HL-60 (cell line): ENCODE data around the gene COL16A1.

ENCODE experiments used
- GABPA ChIP-seq: IDR thresholded peaks from 2 replicates; pipeline ENCODE4 v1.6.1; 2012; ENCODE audit warnings: low read depth
- POLR2AphosphoS5 ChIP-seq: IDR thresholded peaks from 2 replicates; pipeline ENCODE4 v1.6.1; 2012; ENCODE audit warnings: low read depth
- SPI1 ChIP-seq: IDR thresholded peaks from 2 replicates; pipeline ENCODE4 v1.6.1; 2012; ENCODE audit warnings: low read depth, mild to moderate bottlenecking, borderline replicate concordance
- TF ChIP-seq, protein P1 (sequence below): IDR thresholded peaks from one replicate; pipeline ENCODE4 v1.5.1; 2011; ENCODE audit warnings: low read length, control low read depth, inconsistent platforms; ENCODE audit not compliant: insufficient read depth
- TF ChIP-seq, protein P2 (sequence below): IDR thresholded peaks from 2 replicates; pipeline ENCODE4 v1.6.1; 2012; ENCODE audit warnings: low read depth; ENCODE audit not compliant: insufficient replicate concordance

GRCh38 chr1:31661856-31662255 is 42.0 kb downstream of the COL16A1 start:
- TF ChIP-seq SPI1 (no peak), POLR2AphosphoS5 (no peak), GABPA (no peak)
- TF ChIP-seq, protein P1, sequence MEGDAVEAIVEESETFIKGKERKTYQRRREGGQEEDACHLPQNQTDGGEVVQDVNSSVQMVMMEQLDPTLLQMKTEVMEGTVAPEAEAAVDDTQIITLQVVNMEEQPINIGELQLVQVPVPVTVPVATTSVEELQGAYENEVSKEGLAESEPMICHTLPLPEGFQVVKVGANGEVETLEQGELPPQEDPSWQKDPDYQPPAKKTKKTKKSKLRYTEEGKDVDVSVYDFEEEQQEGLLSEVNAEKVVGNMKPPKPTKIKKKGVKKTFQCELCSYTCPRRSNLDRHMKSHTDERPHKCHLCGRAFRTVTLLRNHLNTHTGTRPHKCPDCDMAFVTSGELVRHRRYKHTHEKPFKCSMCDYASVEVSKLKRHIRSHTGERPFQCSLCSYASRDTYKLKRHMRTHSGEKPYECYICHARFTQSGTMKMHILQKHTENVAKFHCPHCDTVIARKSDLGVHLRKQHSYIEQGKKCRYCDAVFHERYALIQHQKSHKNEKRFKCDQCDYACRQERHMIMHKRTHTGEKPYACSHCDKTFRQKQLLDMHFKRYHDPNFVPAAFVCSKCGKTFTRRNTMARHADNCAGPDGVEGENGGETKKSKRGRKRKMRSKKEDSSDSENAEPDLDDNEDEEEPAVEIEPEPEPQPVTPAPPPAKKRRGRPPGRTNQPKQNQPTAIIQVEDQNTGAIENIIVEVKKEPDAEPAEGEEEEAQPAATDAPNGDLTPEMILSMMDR = no peak
- TF ChIP-seq, protein P2, sequence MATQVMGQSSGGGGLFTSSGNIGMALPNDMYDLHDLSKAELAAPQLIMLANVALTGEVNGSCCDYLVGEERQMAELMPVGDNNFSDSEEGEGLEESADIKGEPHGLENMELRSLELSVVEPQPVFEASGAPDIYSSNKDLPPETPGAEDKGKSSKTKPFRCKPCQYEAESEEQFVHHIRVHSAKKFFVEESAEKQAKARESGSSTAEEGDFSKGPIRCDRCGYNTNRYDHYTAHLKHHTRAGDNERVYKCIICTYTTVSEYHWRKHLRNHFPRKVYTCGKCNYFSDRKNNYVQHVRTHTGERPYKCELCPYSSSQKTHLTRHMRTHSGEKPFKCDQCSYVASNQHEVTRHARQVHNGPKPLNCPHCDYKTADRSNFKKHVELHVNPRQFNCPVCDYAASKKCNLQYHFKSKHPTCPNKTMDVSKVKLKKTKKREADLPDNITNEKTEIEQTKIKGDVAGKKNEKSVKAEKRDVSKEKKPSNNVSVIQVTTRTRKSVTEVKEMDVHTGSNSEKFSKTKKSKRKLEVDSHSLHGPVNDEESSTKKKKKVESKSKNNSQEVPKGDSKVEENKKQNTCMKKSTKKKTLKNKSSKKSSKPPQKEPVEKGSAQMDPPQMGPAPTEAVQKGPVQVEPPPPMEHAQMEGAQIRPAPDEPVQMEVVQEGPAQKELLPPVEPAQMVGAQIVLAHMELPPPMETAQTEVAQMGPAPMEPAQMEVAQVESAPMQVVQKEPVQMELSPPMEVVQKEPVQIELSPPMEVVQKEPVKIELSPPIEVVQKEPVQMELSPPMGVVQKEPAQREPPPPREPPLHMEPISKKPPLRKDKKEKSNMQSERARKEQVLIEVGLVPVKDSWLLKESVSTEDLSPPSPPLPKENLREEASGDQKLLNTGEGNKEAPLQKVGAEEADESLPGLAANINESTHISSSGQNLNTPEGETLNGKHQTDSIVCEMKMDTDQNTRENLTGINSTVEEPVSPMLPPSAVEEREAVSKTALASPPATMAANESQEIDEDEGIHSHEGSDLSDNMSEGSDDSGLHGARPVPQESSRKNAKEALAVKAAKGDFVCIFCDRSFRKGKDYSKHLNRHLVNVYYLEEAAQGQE = no peak
